ENCODE measurements around the gene NXT2. TPM values are rescaled to one million over a fixed set of nuclear protein-coding genes. Genes with fewer than 3 reads are reported as not detected.
"Not testable (repeated sequence)": the region's sequence is repeated elsewhere in the genome, so short reads cannot be mapped to it uniquely, and the experiment has no call there.

Gene NXT2
- total and polyA plus RNA-seq, 9 of the 15 experiments (the other 6 are each of a cell fraction or from before 2014, with no cell fraction given), result 6.1 to 29.6 (median 14.2) TPM

DNA sequence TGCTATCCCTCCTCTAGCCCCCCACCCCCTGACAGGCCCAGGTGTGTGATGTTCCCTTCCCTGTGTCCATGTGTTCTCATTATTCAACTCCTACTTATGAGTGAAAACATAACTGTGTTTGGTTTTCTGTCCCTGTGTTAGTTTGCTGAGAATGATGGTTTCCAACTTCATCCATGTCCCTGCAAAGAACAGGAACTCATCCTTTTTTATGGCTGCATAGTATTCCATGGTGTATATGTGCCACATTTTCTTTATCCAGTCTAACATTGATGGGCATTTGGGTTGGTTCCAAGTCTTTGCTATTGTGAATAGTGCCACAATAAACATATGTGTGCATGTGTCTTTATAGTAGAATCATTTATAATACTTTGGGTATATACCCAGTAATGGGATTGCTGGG, 2.4 kb downstream of the NXT2 start:
- TF ChIP-seq KDM1A (IDR thresholded peaks at IDR 0.05) (peak in 1 of 2 experiments; percentile 46; a peak in 1 of 4 replicates), BCOR (IDR thresholded peaks at IDR 0.05) (peak; percentile 43; the same call in 1 of the 2 replicates), RBM25 (IDR thresholded peaks at IDR 0.05; ENCODE audit: low read depth, low read length, severe bottlenecking) (peak; percentile 10), ZNF146 (CRISPR knock-in tag; IDR thresholded peaks at IDR 0.05; ENCODE audit: unreplicated experiment) (peak; percentile 83)
- FAIRE-seq; intact Hi-C loops (cut with micrococcal nuclease); H3K9ac ChIP-seq (ENCODE audit: insufficient read depth in 1 of 2, low read depth in 2 of 2, low read length in 2 of 2); H3K9me1 ChIP-seq (ENCODE audit: control insufficient read depth, insufficient read depth, low read length); POLR2A ChIA-PET; H3K4me3 ChIP-seq; H3K27ac ChIP-seq (ENCODE audit: extremely low read depth, low read depth, low read length); in situ Hi-C loops (cut with MboI); BruUV-seq (replicated peaks); DNase-seq (ENCODE audit: extremely low read depth in 1 of 4, low spot score in 3 of 4); H3K4me2 ChIP-seq (ENCODE audit: insufficient read depth, low read length); H3K36me3 ChIP-seq (ENCODE audit: control insufficient read depth, insufficient read depth, low read length); H3K4me1 ChIP-seq (replicated peaks in 1 of 2; ENCODE audit: control insufficient read depth in 2 of 2, insufficient read depth in 2 of 2, low read length in 2 of 2); H4K20me1 ChIP-seq (replicated peaks; ENCODE audit: control insufficient read depth, insufficient read depth, low read length); H3K27me3 ChIP-seq (ENCODE audit: control insufficient read depth in 2 of 2, insufficient read depth in 2 of 2, low read length in 2 of 2); ATAC-seq; H3K79me2 ChIP-seq (ENCODE audit: control insufficient read depth, insufficient read depth, low read length); CTCF ChIA-PET (ENCODE audit: low intra/inter-chr PET ratio); H2AFZ ChIP-seq (ENCODE audit: low read depth, low read length); H3K9me3 ChIP-seq (replicated peaks; ENCODE audit: control insufficient read depth, insufficient read depth, low read depth, low read length): not testable (repeated sequence)

DNA sequence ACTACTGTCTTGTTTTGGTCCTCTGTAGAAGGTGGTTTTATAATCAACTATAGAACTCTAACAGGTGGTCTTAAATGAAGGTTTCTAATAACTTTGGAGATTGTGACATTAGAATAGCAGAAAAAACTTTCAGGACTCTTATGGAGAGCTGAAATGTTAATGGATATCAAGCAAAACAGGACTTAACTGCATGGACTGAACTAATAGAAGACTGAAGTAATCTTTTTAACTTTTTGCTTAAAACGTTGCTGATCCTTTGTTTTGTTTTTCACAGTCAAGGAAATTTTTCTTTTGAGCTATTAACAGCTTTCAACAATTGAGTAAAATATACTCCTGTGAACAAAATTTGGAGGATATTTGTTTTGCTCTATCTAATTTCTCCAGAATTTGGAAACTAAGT, 17.2 kb downstream of the NXT2 start:
- WGBS (ENCODE audit: insufficient coverage, low coverage, missing lambda C conversion rate), result 0% methylated on average over 1 of the region's 1 CpG
- intact Hi-C loops (cut with micrococcal nuclease), result no loop called here
- Histone ChIP-seq H3K4me3 (no peak overlapping the region), H2AFZ (ENCODE audit: low read depth, low read length) (no peak overlapping the region), H3K27me3 (ENCODE audit: control insufficient read depth in 2 of 2, insufficient read depth in 2 of 2, low read length in 2 of 2) (peaks cover 0 to 2% of the 10 kb centered on the region in 2 experiments; a peak in 2 of 5 replicates), H3K9ac (ENCODE audit: insufficient read depth in 1 of 2, low read depth in 2 of 2, low read length in 2 of 2) (no peak overlapping the region), H3K9me1 (ENCODE audit: control insufficient read depth, insufficient read depth, low read length) (no peaks in the 10 kb centered on the region), H3K4me1 (replicated peaks in 1 of 2; ENCODE audit: control insufficient read depth in 2 of 2, insufficient read depth in 2 of 2, low read length in 2 of 2) (no peaks in the 10 kb centered on the region), H4K20me1 (replicated peaks; ENCODE audit: control insufficient read depth, insufficient read depth, low read length) (no peaks in the 10 kb centered on the region), H3K4me2 (ENCODE audit: insufficient read depth, low read length) (no peak overlapping the region), H3K36me3 (ENCODE audit: control insufficient read depth, insufficient read depth, low read length) (no peaks in the 10 kb centered on the region), H3K9me3 (replicated peaks; ENCODE audit: control insufficient read depth, insufficient read depth, low read depth, low read length) (no peaks in the 10 kb centered on the region), H3K79me2 (ENCODE audit: control insufficient read depth, insufficient read depth, low read length) (no peaks in the 10 kb centered on the region), H3K27ac (ENCODE audit: extremely low read depth, low read depth, low read length) (no peak overlapping the region)
- DNase-seq (ENCODE audit: extremely low read depth in 1 of 4, low spot score in 3 of 4), result no peak
- ChIA-PET POLR2A (no interaction called here), CTCF (ENCODE audit: low intra/inter-chr PET ratio) (no interaction called here)
- no TSS peak for BruUV-seq (replicated peaks)
- FAIRE-seq, result no peak
- ATAC-seq, result no peak
- in situ Hi-C loops (cut with MboI), result no loop called here
- no peak for TF ChIP-seq TAF9B (IDR thresholded peaks at IDR 0.05; ENCODE audit: partially characterized antibody)
- TF ChIP-seq RBFOX2 (IDR thresholded peaks at IDR 0.05; ENCODE audit: low read depth, low read length), result no peak
- TF ChIP-seq LCOR (CRISPR knock-in tag; IDR thresholded peaks at IDR 0.05), result no peak
- TF ChIP-seq OTX1 (CRISPR knock-in tag; IDR thresholded peaks at IDR 0.05), result no peak
- TF ChIP-seq ZNF699 (CRISPR knock-in tag; IDR thresholded peaks at IDR 0.05; ENCODE audit: insufficient replicate concordance), result no peak
- no peak for TF ChIP-seq ELF4 (CRISPR knock-in tag; IDR thresholded peaks at IDR 0.05)
- TF ChIP-seq DPF2 (IDR thresholded peaks at IDR 0.05), result no peak
- TF ChIP-seq, protein P1, sequence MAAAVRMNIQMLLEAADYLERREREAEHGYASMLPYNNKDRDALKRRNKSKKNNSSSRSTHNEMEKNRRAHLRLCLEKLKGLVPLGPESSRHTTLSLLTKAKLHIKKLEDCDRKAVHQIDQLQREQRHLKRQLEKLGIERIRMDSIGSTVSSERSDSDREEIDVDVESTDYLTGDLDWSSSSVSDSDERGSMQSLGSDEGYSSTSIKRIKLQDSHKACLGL (CRISPR knock-in tag; IDR thresholded peaks at IDR 0.05; ENCODE audit: borderline replicate concordance, poor library complexity, severe bottlenecking), result no peak
- no peak for TF ChIP-seq MTA1 (IDR thresholded peaks at IDR 0.05; ENCODE audit: borderline replicate concordance)
- no peak for TF ChIP-seq TCF7 (IDR thresholded peaks at IDR 0.05; ENCODE audit: borderline replicate concordance)
- no peak for TF ChIP-seq ASH1L (IDR thresholded peaks at IDR 0.05; ENCODE audit: borderline replicate concordance, low read depth, partially characterized antibody)
- no peak for TF ChIP-seq ZC3H8 (IDR thresholded peaks at IDR 0.05)
- no peak for TF ChIP-seq LEF1 (IDR thresholded peaks at IDR 0.05)
- no peak for TF ChIP-seq ZNF354B (CRISPR knock-in tag; IDR thresholded peaks at IDR 0.05)
